Neural crest cell (in vitro differentiated cells): ENCODE results near the gene SH3PXD2A. TPM values are rescaled to one million over a fixed set of nuclear protein-coding genes. Genes with fewer than 3 reads are reported as not detected.

Experiments used
- DNase-seq: peaks from one replicate; pipeline ENCODE4 v3.0.0; 2021; ENCODE audit warnings: low read depth, mixed read lengths, low spot score
- H3K27ac Mint-ChIP-seq: one replicate; pipeline ENCODE4 v1.8.0; 2021; ENCODE audit warnings: mild to moderate bottlenecking, mixed read lengths; ENCODE audit not compliant: unreplicated experiment
- H3K27me3 Mint-ChIP-seq: 2 replicates; pipeline ENCODE4 v1.8.0; 2021; ENCODE audit warnings: low read depth, mild to moderate bottlenecking, mixed read lengths
- H3K36me3 Mint-ChIP-seq: 2 replicates; pipeline ENCODE4 v1.8.0; 2021; ENCODE audit warnings: low read depth, mild to moderate bottlenecking, mixed read lengths
- H3K4me1 Mint-ChIP-seq: 2 replicates; pipeline ENCODE4 v1.8.0; 2021; ENCODE audit warnings: mixed read lengths
- H3K4me3 Mint-ChIP-seq: one replicate; pipeline ENCODE4 v1.8.0; 2021; ENCODE audit warnings: mild to moderate bottlenecking, mixed read lengths
- H3K9me3 Mint-ChIP-seq: 2 replicates; pipeline ENCODE4 v1.8.0; 2021; ENCODE audit warnings: mixed read lengths
- total RNA-seq: library from RNA; stranded (reverse); gene quantifications from 2 replicates; pipeline ENCODE4 v1.2.1, GENCODE V29; 2021
- TF ChIP-seq, protein P1 (sequence below): fragments of 200-600 bp; sonication (generic); conservative IDR thresholded peaks from 2 replicates; pipeline ENCODE4 v1.5.0; 2021; ENCODE audit warnings: antibody characterized with exemption, mild to moderate bottlenecking

SH3PXD2A gene
- total RNA-seq, 1 donor from 2014 or later, result 22.8 TPM

DNA sequence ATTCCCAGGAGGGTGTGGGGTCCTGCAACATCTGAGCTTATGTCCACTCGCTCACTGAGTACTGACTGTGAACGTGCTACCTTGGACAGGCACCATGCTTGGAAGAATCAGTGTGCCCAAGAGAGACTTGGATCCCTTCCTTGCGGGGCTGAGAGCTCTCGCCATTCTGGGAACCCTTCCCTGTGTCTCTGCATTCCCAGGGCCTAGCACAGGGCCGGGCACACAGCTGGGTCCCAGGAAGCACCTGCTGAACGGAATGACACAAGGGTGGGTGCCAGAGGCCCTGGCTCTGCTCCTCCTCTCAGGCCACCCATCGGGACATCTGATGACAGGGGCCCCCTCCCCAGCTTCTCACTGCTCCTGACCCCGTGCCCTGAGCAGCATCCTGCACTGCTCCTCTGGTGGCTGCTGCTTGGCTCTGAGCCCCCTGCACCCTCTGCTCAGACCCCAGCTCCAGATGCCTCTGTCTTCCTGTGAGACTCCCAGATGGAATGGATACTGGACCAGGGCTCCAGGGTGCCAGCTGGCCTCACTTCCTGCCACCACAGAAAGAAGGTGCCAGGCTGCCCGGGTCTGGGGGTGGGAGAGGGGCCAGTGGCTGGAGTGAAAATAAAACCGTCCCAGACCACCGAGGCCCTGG lies 232.3 kb downstream of the SH3PXD2A start:
- DNase-seq, result no peak
- Mint-ChIP-seq H3K4me3 (no peak overlapping the region), H3K9me3 (no peaks in the 10 kb centered on the region), H3K27me3 (no peaks in the 10 kb centered on the region), H3K4me1 (no peaks in the 10 kb centered on the region), H3K36me3 (peaks cover 5% of the 10 kb centered on the region), H3K27ac (peak overlapping the region; percentile 12)
- TF ChIP-seq, protein P1, sequence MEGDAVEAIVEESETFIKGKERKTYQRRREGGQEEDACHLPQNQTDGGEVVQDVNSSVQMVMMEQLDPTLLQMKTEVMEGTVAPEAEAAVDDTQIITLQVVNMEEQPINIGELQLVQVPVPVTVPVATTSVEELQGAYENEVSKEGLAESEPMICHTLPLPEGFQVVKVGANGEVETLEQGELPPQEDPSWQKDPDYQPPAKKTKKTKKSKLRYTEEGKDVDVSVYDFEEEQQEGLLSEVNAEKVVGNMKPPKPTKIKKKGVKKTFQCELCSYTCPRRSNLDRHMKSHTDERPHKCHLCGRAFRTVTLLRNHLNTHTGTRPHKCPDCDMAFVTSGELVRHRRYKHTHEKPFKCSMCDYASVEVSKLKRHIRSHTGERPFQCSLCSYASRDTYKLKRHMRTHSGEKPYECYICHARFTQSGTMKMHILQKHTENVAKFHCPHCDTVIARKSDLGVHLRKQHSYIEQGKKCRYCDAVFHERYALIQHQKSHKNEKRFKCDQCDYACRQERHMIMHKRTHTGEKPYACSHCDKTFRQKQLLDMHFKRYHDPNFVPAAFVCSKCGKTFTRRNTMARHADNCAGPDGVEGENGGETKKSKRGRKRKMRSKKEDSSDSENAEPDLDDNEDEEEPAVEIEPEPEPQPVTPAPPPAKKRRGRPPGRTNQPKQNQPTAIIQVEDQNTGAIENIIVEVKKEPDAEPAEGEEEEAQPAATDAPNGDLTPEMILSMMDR, result no peak

DNA sequence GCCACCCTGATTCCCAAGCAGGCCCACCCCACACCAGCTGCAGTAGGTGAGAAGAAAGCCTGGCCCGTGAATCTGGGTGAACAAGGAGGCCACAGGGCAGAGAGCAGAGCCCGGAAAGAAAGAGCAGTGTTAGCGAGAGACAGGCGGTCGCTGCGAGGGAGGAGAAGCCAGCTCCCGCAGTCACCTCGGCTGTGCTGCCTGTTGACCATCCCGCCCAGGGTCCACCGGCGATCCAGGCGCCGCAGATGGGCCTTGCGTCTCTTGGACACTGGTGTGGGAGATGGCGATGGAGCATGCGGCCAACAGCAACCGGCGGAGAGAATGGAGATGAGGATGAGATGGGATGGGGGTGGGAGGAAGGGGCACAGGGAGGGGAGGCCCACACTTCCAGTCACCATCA lies 233.1 kb downstream of the SH3PXD2A start:
- H3K27ac Mint-ChIP-seq, result no peak overlapping the region
- TF ChIP-seq, protein P1, result no peak
- no peaks in the 10 kb centered on the region for H3K36me3 Mint-ChIP-seq
- H3K27me3 Mint-ChIP-seq, result no peaks in the 10 kb centered on the region
- no peaks in the 10 kb centered on the region for H3K4me1 Mint-ChIP-seq
- no peaks in the 10 kb centered on the region for H3K9me3 Mint-ChIP-seq
- no peak overlapping the region for H3K4me3 Mint-ChIP-seq
- DNase-seq, result no peak

DNA sequence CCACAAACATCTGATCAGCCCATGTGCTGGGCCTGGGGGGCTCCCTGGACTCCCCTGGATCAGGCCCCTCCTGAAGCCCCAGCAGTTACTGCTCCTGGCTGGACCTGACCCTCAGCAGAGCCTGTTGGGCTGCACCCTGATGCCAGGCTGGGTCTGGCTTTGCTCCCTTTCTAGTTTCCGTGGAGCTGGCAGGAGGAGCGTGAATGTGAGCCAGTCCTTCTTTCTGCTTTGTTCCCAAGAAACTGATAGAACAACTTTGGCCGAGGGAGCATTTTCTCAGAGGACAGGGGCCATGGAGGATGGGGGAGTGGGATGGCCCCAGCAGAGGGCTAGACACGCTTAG lies 233.6 kb downstream of the SH3PXD2A start:
- no peaks in the 10 kb centered on the region for H3K9me3 Mint-ChIP-seq
- no peak for DNase-seq
- H3K36me3 Mint-ChIP-seq, result no peaks in the 10 kb centered on the region
- TF ChIP-seq, protein P1, result no peak
- no peaks in the 10 kb centered on the region for H3K4me1 Mint-ChIP-seq
- H3K4me3 Mint-ChIP-seq, result no peak overlapping the region
- H3K27ac Mint-ChIP-seq, result no peak overlapping the region
- no peaks in the 10 kb centered on the region for H3K27me3 Mint-ChIP-seq

DNA sequence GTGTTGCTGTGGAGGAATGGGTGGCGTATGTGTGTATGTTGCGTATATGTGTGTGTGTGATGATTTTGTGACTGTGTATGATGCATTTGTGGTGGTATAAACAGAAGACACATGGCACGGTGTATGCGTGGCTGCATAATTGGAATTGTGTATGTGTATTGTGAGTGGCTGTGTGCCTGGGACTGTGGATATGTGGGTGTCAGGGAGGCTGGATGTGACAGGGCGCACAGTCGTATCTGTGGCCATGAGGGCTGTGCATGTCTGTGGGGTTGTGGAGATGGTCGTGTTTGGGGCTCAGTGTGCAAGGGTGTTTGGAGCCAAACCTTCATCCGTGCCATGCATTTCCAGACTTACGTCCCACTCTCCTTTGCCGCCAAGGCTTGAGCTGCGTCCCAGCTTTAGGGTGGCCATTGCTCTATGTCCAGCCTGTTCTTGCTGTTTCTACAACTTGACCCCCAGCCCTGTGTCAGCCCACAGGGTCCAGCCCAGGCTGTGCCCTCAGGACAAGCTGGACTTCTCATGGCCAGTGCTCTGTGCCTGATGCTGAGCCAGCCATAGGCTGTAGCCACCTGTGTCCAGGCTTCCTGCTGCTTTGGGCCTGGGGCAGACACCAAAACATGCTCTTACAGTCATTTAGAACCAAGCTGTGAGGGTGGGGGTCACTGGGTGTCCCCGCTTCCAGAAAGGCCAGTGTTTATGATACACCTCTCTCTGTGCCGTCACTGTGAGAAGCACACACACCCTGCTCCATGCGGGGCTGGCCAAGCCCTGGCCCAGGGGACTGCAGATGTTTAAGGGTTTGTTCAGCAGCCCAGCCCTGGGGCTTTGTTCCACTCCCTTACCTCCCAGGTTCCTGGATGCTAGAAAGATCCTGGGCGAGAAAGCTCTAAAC lies 234.2 kb downstream of the SH3PXD2A start:
- no peaks in the 10 kb centered on the region for H3K27me3 Mint-ChIP-seq
- no peaks in the 10 kb centered on the region for H3K36me3 Mint-ChIP-seq
- no peaks in the 10 kb centered on the region for H3K4me1 Mint-ChIP-seq
- no peak for DNase-seq
- H3K27ac Mint-ChIP-seq, result peak overlapping the region; percentile 44
- no peaks in the 10 kb centered on the region for H3K9me3 Mint-ChIP-seq
- H3K4me3 Mint-ChIP-seq, result no peak overlapping the region
- TF ChIP-seq, protein P1, result no peak

DNA sequence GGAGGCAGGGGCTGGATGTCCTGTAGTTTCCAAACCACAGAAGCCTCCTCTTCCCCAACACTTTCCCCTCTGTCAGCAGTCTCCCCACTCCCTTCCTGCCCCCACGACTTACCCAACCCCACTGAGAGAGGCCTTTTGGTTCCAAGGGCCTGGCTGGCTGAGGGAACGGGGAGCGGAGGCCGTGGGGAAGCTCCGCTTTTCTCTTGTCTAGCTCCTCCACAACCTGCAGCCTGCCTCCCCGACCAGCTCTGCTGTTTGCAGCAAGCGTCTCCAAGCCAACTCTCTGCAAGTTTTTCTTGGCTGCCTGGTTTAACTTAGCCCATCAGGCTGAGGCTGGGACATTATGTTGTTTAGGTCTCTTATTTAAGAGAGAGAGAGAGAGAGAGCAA lies 235.0 kb downstream of the SH3PXD2A start:
- no peak for DNase-seq
- Mint-ChIP-seq H3K9me3 (no peaks in the 10 kb centered on the region), H3K4me1 (peaks cover 2% of the 10 kb centered on the region), H3K36me3 (no peaks in the 10 kb centered on the region), H3K4me3 (no peak overlapping the region), H3K27me3 (no peaks in the 10 kb centered on the region), H3K27ac (peak overlapping the region; percentile 44)
- TF ChIP-seq, protein P1, result no peak
